Prostate gland (tissue), 2 donors: ENCODE data around the gene SYCE3.

Experiments
- CTCF ChIP-seq, 4 experiments: fragments of 200-600 bp in 2 of 4; fragments of 450-650 bp in 2 of 4; sonication (generic) in 2 of 4; IDR thresholded peaks; 1 replicate in 3 of 4; 2 replicates in 1 of 4; pipeline ENCODE4 v1.5.1; 2016 to 2019; ENCODE audit warnings: antibody characterized with exemption in 4 of 4, mild to moderate bottlenecking in 2 of 4, moderate library complexity in 2 of 4
- POLR2AphosphoS5 ChIP-seq: sonication (generic); formaldehyde crosslinking; IDR thresholded peaks from one replicate; pipeline ENCODE4 v1.6.1; 2017; ENCODE audit warnings: antibody characterized with exemption

DNA sequence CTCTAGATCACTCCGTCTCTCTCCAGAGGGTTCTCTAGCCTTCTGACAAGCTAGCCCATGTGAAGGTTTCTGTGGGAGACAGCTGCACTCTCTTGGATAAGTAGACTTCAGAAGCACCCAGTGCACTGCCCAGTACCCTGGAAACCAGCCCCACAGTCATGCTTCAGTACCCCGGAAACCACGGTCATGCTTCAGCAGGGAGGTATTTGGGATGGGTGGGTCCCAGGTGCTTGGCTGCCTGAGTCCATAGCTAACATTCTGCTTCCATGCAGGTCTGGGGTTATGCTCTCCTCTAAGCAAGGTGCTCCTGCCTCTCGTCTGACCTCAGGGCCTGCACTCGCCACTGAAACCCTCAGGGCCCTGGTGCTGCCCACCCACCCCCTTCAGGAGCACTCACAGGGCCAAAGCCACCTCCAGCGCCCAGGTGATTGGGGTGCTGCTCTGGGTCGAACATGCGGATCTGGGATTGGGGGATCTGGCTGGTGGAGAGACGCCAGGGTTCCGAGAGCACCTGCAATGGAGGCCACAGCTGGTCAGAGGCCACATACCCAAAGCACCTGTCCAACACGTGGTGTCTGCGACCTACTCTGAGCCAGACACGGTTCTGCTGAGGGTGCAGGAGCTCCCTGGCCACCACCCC lies 7.3 kb upstream of the SYCE3 start:
- TF ChIP-seq CTCF (IDR thresholded peaks at IDR 0.05) (no peak), POLR2AphosphoS5 (no peak)
